GM19025 (cell line): ENCODE results near the gene WDR27.

ENCODE experiments used
- ATAC-seq: cut with Tn5 transposase; IDR thresholded peaks from one replicate; pipeline ENCODE4 v1.9.1; 2021; ENCODE audit warnings: mild to moderate bottlenecking, low read depth, moderate library complexity; ENCODE audit not compliant: unreplicated experiment

WDR27 gene

DNA sequence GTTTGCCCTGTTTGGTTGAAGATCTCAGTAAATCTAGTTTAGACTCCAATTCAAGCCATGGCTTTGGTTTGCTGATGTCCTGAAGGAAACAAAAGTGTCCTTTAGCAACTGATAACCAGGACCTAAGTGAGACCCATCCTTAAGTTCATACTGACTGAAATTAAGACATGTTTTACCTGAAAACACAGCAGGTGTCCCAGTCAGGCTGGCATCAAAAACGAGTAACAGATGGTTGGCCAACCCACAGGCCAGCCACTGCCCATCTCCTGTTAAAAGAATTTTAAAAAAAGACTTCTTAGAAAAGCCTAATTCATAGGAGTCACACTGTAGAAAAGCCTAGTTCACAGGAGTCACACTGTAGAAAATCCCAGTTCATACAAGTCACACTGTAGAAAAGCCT, 58.3 kb downstream of the WDR27 start:
- no peak for ATAC-seq

DNA sequence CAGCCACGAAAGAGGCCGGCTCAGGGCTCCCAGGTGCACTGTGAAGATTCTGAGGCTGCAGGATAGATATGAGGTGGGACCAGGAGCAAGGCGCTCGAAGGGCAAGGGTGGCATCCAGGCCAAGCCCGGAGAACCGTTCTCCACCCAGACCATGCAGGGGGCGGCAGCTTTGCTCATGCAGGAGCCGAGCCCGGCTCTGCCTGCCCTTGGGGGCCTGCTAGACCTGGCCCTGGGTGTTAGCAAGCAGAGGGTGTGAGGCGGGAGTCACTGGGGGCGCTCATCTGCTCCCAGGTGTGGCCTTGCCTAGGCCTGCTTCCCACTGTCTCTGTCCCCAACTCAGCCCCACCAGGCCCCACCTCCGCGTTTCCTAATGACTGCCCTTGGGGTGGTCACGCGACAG, 59.4 kb downstream of the WDR27 start:
- no peak for ATAC-seq

DNA sequence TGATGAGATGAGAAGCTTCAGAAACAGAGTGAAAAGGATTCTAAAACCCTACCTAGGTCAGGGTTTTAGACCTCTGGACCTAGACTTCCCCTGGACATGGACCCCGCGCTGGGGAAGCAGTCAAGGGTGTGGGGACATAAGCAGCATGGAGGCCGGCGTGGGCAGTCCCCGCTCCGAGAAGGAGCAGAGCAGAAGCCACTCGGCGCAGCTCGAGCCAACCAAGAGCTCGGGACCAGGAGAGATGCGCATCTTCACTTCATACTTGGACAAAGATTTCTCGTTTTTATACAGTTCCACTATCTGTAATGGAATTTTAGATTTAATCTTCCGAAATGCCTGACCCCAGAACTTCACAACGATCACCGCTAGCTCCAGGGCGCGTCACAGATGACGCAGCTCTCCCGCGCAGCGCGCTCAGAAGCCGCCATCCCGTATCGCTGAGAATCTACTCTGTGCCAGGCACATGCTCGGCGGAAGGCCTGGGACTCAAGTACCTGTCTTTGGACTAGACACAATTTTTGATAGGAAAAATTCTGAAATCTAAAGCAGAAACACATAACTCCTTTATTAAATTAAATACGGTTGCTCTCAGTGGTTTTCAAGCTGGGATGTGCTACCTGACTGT, 60.3 kb downstream of the WDR27 start:
- no peak for ATAC-seq

DNA sequence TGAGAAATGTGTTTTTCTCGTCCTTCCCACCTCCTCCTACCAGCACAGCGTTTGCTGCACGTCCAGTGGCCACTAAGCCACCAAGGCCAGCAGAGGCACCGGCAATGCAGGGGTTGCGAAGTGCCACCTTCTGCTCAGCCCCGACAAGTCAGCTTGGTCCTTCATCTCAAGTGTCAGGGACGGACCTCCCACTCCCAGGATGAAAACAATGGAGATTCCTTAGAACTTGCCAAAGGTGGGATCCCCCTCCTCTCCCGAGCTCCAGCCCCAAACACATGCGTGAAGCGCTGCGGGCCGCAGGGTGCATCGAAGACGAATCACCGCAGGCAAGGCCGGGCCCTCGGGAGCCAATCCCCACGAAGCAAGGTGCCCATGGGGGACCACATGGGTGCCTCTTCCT, 60.8 kb downstream of the WDR27 start:
- ATAC-seq, result no peak

DNA sequence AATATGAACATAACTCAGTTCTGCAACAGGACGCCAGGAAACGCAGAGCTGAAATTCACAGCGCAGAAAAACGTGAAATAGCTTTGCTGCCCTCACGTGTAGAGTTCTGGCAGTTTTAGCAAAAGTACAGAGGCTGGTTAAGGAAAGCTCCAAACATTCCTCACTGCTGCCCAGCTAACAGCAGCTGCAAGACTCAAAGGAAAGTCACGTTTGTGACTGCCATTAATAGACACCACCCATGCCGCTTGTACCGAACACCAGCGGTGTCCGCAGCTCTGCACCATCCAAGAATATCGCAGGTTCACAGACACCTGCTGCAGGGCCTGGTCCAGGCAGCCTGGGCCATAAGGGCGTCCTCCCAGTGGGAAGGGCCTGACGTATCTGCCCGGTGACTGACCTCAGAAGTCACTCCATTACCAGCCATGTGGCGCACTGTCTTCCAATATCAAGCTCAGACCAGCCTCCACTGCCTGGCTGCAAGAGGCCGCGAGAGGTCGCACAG, 61.4 kb downstream of the WDR27 start:
- no peak for ATAC-seq

DNA sequence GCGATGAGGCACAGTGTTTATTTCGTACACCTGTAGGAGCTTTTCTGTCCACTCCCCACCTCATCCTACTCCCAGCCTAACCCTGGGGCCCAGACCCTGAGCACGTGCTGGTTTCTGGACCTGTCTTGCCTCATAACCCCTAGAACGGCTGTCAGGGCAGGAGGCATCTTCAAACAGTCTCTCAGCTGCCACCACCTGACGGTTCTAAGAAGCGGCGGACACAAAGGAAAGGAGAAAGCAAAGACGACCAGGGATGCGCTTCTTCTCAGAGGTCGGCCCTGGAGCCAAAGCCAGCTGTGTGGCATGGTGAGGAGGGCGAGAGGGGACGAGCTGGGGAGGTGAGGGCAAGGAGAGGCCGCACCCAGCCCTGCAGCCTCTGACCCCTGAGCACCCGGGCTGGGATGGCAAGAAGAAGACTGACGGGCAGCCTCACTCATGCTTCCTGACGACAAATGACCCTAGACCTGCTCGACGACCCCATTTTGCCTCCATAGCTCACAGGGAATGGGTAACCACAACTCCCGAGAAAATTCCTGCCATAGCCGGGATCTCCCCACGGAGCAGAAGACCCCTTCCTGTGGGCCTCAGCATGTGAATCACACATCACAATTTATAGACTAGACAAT, 62.1 kb downstream of the WDR27 start:
- no peak for ATAC-seq

DNA sequence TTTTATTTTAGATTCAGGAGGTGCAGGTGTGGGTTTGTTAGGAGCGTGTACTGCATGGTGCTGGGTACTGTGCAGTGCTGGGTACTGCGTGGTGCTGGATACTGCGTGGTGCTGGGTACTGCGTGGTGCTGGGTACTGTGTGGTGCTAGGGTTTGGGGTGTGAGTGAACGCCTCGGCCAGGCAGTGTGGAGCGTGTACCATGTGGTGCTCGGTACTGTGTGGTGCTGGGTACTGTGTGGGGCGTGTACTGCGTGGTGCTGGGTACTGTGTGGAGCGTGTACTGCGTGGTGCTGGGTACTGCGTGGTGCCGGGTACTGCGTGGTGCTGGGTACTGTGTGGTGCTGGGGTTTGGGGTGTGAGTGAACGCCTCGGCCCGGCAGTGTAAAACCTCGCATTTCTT, 62.9 kb downstream of the WDR27 start:
- no peak for ATAC-seq

DNA sequence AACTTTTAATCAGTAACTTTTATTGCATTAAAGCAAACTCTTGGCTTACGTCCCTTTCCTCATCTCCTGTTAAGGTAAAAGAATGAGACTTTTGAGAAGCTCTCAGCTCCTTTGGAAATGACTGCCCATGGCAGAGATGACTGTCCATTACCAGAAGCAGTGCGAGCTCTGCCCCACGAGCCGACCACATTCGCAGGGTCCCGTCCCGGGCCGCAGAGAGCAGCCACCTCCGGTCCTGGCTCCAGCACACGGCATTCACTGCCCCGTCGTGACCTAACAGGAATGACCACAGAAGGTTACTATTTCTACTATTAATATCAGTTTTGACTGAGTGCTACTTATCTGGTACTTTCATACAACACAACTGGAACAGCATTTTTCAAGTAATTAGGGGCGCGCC, 63.4 kb downstream of the WDR27 start:
- ATAC-seq, result no peak

DNA sequence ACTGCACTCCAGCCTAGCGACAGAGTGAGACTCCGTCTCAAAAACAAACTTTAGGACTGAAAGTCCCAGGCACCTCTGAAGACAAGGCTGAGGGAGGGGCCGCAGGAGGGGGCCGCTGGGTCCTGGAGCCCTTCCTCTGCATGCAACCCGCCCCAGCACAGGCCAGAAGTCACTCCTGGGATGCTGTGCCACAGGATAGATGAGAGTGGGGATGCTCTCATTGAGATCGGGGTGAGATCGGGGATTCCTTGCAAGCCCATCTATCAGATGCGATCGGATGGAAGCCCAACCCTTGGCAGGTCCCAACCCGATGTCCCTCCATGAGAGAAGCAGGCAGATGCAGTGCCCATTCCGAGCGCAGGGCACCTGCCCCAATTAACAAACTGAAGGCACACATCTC, 66.5 kb downstream of the WDR27 start:
- no peak for ATAC-seq

DNA sequence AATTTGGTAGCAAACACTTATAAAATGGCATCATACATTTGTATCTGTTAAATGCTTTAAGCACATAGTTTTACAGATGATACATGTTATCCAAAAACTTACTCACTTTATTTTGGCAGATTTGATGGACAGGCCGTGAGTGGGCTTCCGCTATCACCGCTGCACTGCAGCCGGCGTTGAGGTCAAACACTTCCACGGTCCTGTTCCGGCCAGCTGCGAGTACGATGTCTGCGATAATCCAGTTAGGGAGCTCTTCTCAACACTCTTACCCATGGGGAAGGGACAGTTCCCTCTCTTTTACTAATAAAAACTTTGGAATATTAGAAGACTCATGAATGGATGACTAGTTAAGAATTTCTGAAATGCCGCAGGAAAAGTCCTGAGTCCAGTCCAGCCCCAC, 69.0 kb downstream of the WDR27 start:
- no peak for ATAC-seq

DNA sequence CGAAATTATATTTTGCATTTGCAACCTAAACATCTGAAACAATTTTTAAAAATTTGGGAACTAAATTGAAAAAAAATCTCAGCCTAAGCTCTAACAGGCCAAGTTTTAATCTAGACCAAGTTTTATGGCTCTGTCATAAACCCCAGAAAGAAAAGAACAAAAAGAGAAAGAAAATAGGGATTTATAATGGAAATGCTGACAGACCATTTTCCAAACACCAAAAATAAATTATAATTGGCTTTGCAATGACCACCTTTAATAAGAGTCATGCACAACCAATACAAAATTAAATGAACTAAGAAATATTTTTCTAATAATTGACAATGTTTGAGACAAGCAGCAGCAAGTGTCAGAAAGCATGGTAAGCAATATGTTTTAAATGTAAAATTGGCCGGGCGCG, 72.6 kb downstream of the WDR27 start:
- ATAC-seq, result no peak

DNA sequence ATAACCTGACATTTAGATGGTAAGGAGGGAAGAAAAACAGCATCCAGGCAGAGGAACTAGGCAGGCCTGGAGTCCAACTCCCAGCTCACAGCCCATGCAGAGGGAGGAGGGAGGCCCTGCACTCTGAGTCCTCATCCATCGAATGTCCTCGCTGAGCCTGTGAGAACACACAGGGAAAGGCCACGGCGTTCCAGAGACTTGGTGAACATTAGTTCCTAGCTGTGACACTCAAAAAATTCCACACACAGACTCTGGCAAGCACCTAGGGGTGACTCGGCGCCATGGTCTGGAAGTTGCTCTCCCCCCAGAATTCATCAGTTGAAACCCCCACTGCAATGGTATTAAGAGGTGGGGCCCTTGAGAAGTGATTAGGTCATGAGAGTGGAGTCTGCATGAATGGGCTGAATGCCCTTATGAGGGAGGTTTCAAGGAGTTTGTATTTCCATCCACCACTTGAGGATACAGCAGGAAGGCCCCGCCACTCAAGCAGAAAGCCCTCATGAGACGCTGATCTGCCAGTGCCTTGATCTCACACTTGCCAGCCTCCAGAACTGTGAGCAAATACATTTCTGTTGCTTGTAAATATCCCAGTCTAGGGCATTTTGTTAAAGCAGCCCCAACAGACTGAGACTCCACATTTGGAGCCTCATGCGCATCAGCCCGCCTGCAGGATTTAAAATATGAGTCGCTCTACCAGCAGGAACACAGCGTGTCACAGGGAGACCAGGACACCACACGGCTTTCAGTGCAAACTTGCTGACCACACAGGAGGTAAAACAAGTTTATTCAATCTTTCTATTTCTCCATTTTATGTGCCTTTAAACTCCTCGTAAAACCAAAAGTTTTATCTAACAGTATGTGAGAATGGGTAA, 73.9 kb downstream of the WDR27 start:
- ATAC-seq, result no peak

DNA sequence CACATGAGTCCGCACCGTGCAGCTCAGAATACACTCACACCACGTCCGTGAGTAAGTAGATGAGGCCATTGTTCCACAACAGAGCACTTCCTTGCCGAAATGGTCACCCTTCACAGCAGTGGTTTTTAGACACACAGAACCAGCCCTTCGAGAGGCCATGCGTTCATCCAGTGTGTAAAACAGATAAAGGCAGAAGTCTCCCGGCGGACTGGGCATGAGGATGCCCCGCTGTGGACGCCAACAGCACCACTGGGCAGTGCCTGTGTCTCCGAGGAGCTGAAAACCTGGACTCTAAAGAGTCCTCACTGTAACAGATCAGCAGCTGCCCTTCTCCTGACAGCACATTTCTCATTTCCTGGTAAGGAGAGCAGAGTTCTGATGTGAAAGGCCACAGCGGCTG, 75.2 kb downstream of the WDR27 start:
- no peak for ATAC-seq

DNA sequence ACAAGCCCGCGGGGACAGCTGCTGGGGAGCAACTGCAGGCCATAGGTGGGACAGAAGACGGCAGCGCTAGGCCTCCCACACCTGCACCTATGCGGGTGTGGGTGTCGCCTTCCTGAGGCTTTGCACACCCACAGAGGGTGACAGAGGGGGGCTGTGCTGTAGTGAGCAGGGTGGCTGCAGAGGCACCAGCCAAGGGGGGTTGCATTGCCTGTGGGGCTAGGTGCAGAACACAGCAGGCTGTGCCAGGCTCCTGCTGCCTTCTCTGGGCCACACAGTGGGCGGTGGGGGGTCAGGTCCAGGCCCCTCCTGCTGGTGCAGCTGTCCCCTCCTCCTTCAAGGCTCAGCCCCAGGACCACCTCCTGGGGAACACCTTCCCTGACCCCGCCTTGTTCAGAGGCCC, 75.7 kb downstream of the WDR27 start:
- ATAC-seq, result no peak

DNA sequence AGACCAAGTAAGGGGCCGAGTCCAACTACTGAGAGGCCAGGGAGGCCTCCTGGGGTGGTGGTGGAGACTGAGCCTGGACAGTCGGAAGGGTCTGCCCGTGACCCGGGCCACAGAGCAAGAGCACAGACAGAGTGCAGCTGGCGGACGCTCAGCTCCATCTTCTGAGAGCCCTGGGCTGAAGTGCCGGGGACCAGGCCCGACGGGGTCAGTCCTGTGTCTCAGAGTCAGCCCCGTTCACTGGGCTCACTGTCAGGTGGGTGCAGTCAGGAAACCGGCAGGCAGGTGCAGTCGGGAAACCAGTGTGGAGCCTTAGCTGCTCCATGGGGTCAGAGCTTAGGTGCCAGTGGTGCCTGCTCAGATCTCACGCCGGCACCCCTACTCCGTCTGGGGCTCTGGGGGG, 76.5 kb downstream of the WDR27 start:
- ATAC-seq, result no peak

DNA sequence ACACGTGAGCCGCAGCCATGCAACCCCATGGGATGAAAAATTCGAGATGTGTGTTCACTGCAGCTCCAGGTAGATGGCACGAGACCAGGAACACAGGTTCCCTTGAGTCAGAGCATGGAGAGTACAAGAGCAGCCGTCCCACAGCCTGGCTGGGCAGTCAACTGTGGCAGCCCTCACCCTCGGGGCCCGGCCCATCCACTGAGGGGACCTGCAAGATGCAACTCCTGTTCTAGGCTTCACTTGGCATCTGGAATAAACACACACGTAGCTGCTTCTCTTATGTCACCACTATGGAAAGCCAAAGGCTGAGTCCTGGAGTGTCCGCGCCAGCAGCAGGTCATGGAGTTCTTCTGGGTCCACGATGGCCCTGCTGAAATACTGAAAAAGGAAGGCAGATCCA, 77.0 kb downstream of the WDR27 start:
- no peak for ATAC-seq

DNA sequence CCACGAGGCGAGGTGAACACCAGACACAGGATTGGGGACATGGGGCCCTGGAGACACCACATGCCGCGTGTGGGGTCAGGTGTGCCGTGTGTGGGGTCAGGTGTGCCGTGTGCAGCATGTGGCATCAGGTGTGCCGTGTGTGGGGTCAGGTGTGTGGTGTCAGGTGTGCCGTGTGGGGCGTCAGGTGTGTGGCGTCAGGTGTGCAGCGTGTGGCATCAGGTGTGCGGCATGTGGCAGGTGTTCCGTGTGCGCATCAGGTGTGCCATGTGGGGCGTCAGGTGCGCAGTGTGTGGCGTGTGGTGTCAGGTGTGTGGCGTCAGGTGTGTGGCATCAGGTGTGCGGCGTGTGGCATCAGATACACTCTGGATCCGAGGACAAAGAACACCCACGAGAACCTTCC, 77.9 kb downstream of the WDR27 start:
- ATAC-seq, result no peak

DNA sequence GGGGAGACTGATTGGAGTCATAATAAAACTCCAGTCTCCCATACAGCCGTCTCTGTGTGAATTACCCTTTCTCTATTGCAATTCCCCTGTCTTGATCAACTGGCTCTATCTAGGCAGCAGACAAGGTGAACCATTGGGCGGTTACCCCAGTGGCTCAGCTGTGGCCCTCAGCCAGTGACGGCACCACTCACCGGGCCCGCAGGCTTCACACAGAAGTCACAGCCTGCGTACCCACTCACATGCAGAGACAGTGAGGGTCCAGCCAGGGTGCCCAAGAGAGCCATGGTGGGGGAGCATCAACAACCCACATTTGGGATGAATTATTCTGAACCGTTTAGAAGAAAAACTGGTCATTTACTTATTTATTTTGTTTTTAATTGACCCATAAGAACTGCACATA, 78.5 kb downstream of the WDR27 start:
- no peak for ATAC-seq

DNA sequence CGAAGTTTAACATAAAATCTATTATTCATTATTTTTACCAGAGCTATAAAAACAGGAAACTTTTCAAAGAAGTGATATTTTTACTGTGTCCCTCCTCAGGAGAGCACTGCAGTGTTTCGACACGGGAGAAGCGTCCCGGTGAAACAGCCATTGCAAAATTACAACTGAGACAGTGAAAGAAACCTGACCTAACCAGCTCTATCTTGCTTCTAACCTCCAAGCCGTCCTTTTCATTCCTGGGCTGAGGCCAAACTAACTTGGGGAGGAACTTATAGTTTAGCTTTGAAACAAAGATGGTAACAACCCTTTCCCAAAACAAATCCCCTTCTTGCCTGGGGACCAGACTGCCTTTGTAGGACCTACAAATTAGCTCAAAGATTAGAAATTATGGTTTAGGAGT, 79.2 kb downstream of the WDR27 start:
- ATAC-seq, result no peak

DNA sequence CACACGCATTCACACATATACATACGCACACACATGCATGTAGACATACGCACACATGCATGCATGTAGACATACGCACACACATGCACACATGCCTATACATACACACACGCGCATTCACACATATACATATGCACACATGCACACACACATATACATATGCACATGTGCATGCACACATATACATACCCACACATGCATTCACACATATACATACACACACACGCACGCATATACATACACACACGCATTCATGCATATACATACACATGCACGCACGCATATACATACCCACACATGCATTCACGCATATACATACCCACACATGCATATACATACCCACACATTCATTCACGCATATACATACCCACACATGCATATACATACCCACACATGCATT, 80.5 kb downstream of the WDR27 start:
- ATAC-seq, result no peak
